RKO (cell line): ENCODE measurements around the gene CYFIP2.

Source experiments
- DNase-seq: peaks from one replicate; pipeline ENCODE4 v3.0.0-alpha.2; 2016; ENCODE audit warnings: low spot score

Gene CYFIP2

GRCh38 chr5:157359356-157360055, 93.6 kb downstream of the CYFIP2 start:
- no peak for DNase-seq

- no peak for DNase-seq
Measured at GRCh38 chr5:157362012-157362411, 96.1 kb downstream of the CYFIP2 start.

GRCh38 chr5:157362502-157362901, 96.6 kb downstream of the CYFIP2 start:
- DNase-seq, result no peak

DNA sequence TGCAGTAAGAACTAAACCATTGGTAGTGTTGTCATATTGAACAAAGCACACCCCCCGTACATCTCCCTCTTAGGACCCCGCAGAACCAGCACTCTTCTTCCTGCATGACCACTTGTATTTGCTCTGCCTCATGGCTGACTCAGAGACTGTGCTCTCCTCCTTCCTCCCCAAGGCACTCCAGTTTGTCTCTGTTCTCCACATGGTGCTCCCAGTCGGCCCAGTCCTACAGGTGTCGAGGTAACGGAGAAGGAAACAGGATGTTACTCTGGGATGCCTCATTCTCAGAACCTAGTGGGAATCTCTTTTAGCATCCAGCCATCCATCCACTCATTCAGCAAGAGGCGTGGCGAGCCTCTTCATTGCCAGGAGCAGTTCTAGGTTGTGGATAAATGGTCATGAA, 97.1 kb downstream of the CYFIP2 start:
- no peak for DNase-seq

DNA sequence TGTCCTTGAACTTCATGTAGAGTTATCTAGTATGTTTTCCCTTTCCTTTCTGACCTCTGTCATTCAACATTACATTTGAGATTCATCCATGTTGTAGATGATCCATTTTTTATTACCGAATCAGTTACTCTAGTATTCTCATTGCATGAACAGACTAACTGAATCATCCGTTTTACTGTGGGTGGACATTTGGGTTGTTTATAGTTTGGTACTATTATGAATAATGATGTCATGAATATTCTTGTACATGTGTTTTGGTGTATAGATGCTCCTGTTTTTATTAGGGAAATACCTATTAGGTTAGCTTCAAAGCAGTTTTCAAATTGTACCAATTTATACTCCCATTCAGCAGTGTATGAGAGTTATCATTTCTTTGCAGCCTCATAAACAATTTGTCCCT, 99.8 kb downstream of the CYFIP2 start:
- DNase-seq, result no peak

- no peak for DNase-seq
Measured at GRCh38 chr5:157366741-157367674, 101.1 kb downstream of the CYFIP2 start.

GRCh38 chr5:157369507-157369906, 103.6 kb downstream of the CYFIP2 start:
- no peak for DNase-seq

DNA sequence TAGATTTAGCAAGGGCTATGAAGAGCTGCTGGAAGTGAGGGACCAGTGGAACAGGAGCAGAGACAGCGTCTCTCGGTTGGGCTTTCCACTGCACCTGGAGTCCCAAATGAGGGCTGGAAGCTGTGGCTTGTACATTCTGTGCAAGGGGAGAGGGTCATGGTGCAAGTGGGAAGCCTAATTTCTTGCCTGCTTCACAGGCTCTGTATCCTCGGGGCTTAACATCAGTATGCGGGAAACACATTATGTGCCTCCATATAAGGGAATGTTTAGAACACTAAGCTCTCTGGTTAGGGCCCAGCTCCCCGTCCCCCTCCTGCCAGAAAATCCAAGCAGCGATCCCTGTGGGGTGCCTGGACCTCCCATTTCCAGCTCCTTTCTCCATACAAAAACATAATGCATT, 105.0 kb downstream of the CYFIP2 start:
- DNase-seq, result no peak

- DNase-seq, result no peak
Measured at GRCh38 chr5:157371655-157372471, 105.9 kb downstream of the CYFIP2 start.

- no peak for DNase-seq
Measured at GRCh38 chr5:157372472-157372822, 106.5 kb downstream of the CYFIP2 start.

- no peak for DNase-seq
Measured at GRCh38 chr5:157378509-157378908, 112.6 kb downstream of the CYFIP2 start.

GRCh38 chr5:157379983-157380382, 114.1 kb downstream of the CYFIP2 start:
- no peak for DNase-seq

DNA sequence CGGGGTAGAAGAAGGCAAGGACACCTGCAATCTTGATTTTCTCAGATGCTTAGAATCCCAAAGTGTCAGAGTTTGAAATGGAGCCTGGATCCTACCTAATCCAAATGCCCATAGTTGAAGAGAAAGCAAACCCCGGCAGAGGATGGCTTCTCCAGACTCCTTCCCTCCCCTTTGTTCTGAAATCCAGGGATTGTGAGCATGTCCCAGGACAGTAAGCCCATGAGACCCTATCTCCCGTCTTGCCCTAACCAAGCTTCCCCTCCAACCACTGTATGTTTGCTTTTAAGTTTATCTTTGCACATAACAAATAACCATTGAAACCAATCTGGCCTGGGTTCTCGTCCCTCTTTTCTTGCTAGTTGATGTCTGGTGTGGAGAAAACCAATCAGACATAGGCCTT, 115.8 kb downstream of the CYFIP2 start:
- DNase-seq, result no peak

DNA sequence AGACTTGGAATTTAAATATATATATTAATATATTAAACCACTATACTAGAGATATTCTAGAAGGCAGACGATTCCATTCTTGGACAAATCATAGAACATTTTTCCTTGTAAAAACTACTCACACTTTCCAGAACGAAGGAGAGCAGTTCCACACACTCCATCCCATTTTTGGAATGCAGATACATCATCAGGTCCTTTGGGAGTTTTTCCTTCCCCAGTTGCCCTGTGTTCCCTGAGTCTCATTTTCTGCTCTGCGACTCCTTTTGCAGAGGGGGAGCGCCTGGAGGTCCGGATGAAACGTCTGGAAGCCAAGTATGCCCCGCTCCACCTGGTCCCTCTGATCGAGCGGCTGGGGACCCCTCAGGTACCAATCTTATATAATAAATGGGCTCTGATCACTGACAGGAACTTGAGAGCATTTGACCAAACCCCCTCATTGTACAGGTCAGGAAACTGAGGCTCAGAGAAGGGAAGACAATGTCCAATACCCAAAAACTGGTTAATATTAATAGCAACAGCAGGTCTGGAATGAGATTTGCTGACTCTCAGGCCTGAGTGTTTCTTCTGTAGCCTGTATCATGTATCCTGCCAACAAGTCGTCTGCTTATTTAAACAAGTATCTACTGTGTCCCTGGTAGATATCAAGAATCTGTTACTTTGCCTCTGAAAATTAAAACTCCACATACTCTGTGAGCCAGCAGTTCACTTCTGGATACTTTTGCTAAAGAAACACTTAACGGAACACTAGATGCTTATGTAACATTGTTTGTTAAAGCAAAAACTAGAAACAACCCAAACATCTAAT, 117.3 kb downstream of the CYFIP2 start:
- no peak for DNase-seq

DNA sequence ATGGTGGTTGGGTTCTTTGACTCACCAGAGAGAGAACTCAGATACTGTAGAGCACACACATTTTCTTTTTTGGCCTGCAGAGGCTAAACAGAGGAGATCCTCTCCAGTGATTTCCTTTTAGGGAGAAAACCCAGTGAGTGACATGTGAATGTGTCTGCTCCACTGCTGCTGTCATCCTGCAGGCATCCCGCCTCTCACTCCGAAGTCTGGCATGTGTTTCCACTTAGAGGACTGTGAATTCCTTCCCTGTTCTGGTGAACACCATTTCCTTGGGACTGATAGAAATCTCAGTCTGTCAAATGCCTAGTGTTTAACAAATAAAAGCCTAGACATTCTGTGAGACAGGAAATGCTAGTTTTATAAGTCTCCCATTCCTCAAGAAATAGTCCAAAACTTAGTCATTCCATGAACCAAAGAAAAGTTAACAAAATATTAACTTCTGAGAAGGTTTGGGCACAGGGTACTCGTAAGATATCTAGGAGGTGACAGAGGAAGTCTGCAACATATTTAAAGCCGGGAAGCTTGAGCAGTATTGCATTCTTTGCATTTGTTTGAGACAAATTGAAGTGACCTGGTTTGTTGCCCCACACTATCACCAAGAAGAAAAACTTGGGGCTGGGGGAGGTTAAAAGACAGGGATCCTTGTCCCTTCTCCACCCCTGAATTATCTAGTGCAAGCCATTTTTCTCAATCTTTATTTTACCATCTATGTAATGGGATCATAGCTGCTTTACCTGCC, 119.2 kb downstream of the CYFIP2 start:
- peak; percentile 11 for DNase-seq

DNA sequence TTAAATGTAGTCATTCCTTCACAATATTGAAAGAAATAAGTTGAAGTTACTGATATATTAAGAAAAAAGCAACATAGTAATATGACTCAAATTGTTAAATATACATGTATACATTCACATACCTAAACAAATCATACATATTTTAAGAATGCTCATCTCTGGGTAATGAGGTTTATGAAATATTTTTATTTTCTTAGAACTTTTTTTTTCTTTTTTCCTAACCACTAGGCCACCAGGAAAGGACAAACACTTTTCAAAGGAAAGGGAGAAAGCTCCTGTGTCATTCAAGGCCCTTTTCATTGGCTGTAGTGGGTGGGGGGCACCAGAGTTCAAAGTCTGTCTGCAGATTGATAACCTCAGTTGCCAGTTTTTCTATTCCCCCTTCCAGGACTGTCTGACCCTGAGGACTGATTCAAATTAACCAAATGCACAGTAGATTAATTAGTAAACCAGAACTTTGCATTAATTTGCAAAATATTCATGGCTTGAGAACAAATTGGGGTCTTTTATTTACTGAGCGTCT, 121.2 kb downstream of the CYFIP2 start:
- DNase-seq, result no peak

- DNase-seq, result peak; percentile 31
Measured at GRCh38 chr5:157387683-157388093, 121.8 kb downstream of the CYFIP2 start.

DNA sequence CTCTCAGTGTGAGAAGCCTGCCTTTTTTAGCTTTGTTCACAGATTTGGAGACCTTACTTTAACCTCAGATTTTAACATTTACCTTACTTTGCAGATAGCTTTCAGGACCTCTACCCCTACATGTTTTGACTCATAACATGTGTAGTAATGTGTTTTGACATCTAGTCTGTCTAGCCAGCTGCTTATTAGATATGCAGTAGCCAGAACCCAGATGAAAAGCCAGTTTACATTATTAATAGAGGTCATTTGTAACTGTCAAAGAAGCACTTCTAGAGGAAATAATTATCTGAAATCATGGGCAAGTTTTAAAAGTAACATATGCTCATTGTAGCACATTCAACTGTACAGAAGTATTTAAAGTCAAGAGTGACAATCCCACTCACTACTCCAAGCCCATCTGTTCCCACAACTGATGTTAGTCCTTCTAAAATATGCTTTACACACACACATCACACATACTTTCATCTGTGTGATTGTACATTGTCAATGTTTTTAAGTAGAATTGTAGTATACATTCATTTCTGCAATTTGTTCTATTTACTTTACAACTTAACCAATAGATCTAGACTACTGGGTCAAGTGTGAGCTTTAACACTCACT, 122.3 kb downstream of the CYFIP2 start:
- no peak for DNase-seq

- no peak for DNase-seq
Measured at GRCh38 chr5:157389103-157389502, 123.2 kb downstream of the CYFIP2 start.

DNA sequence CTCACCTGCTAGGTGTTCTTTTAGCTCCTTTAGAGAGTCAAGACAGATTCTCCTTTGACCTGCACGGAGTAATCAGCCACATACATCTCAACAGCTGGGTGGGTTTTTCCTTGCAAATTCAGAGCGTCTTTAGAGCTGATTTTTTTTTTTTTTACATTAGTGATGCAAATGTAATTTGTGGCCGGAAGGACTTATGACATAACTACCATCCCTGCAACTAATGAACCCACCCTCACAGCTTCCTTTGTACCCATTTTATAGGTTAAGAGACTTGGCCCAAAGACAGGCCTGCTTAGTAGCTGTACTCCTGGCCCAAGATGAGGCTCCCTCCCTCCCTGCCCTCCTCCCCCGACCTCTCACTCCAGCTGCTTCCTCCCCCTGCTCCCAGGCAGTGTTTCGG, 124.2 kb downstream of the CYFIP2 start:
- no peak for DNase-seq
